ENCODE measurements around the gene TMEM72. TPM values are rescaled to one million over a fixed set of nuclear protein-coding genes. Genes with fewer than 3 reads are reported as not detected.

TMEM72 gene
- total RNA-seq, 1 donor from 2014 or later: not detected

DNA sequence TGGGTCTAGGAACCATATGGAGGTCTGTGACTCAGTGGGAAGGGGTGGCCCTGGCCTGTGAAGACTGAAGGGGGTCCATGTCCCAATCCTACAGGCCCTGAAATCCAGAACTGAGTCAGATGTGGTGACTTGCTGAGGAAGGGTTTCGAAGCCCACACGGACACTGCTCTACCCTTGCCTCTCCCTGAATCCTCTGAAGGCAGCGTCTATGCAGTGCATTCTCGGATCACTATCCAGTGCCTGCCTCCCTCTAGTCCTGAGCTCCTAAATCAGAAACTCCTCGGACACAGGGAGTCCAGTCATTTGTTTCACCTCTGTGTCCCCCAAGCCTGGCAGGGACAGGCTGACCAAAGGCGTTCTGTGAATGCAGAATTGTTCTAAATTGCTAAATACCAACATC, 25.4 kb upstream of the TMEM72 start:
- Histone ChIP-seq H3K4me3 (no peak overlapping the region), H3K79me2 (ENCODE audit: low read depth) (no peaks in the 10 kb centered on the region), H3K9me3 (ENCODE audit: low read depth) (no peaks in the 10 kb centered on the region), H3F3A (ENCODE audit: low read depth) (no peaks in the 10 kb centered on the region), H2AFZ (replicated peaks) (no peak overlapping the region), H3K4me1 (no peaks in the 10 kb centered on the region), H3K9ac (no peak overlapping the region), H4K20me1 (ENCODE audit: low read depth) (no peaks in the 10 kb centered on the region), H3K27me3 (no peaks in the 10 kb centered on the region), H3K4me2 (no peak overlapping the region), H3K27ac (no peak overlapping the region), H3K36me3 (no peaks in the 10 kb centered on the region)
- no peaks in the 10 kb centered on the region for H3K9me3 Mint-ChIP-seq
- peaks cover 11% of the 10 kb centered on the region for H3K4me1 Mint-ChIP-seq
- H3K4me3 Mint-ChIP-seq: no peak overlapping the region
- TF ChIP-seq, protein P1, sequence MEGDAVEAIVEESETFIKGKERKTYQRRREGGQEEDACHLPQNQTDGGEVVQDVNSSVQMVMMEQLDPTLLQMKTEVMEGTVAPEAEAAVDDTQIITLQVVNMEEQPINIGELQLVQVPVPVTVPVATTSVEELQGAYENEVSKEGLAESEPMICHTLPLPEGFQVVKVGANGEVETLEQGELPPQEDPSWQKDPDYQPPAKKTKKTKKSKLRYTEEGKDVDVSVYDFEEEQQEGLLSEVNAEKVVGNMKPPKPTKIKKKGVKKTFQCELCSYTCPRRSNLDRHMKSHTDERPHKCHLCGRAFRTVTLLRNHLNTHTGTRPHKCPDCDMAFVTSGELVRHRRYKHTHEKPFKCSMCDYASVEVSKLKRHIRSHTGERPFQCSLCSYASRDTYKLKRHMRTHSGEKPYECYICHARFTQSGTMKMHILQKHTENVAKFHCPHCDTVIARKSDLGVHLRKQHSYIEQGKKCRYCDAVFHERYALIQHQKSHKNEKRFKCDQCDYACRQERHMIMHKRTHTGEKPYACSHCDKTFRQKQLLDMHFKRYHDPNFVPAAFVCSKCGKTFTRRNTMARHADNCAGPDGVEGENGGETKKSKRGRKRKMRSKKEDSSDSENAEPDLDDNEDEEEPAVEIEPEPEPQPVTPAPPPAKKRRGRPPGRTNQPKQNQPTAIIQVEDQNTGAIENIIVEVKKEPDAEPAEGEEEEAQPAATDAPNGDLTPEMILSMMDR (IDR thresholded peaks at IDR 0.05): no peak
- TF ChIP-seq EZH2phosphoT487 (IDR thresholded peaks at IDR 0.05) (no peak), EZH2 (IDR thresholded peaks at IDR 0.05) (no peak)
- no peak for DNase-seq (ENCODE audit: low spot score)
- no peak overlapping the region for H3K27ac Mint-ChIP-seq
- H3K36me3 Mint-ChIP-seq: no peaks in the 10 kb centered on the region
- H3K27me3 Mint-ChIP-seq (ENCODE audit: insufficient read depth, low read depth): peaks cover 6% of the 10 kb centered on the region

DNA sequence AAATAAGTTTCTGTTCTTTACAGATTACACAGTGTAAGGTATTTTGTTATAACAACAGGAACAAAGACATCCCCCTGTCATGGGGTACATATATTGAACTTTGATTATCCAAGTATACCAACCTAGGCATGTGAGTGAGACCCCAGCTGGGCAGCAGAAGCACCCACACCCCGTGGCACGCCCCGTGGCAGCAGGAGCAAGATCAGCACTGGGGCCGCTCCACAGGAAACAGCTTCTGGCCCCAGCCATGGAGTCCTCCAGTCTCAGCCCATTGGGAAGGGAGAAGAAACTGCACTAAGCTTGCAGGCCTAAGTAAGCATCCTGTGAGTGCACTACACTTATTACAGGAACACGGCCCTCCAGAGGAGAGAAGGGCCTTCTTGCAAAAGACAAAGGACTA, 24.2 kb upstream of the TMEM72 start:
- H3K4me3 ChIP-seq: no peak overlapping the region
- H3K4me1 ChIP-seq: no peaks in the 10 kb centered on the region
- no peaks in the 10 kb centered on the region for H3K27me3 ChIP-seq
- H3K4me2 ChIP-seq: no peak overlapping the region
- no peaks in the 10 kb centered on the region for H3K79me2 ChIP-seq (ENCODE audit: low read depth)
- H3K27ac ChIP-seq: no peak overlapping the region
- Mint-ChIP-seq H3K36me3 (no peaks in the 10 kb centered on the region), H3K9me3 (no peaks in the 10 kb centered on the region), H3K4me1 (peaks cover 11% of the 10 kb centered on the region), H3K27ac (no peak overlapping the region), H3K27me3 (ENCODE audit: insufficient read depth, low read depth) (peaks cover 4% of the 10 kb centered on the region), H3K4me3 (no peak overlapping the region)
- TF ChIP-seq EZH2 (IDR thresholded peaks at IDR 0.05) (no peak), EZH2phosphoT487 (IDR thresholded peaks at IDR 0.05) (no peak)
- TF ChIP-seq, protein P1 (IDR thresholded peaks at IDR 0.05): no peak
- H3F3A ChIP-seq (ENCODE audit: low read depth): no peaks in the 10 kb centered on the region
- H4K20me1 ChIP-seq (ENCODE audit: low read depth): no peaks in the 10 kb centered on the region
- no peaks in the 10 kb centered on the region for H3K9me3 ChIP-seq (ENCODE audit: low read depth)
- no peaks in the 10 kb centered on the region for H3K36me3 ChIP-seq
- H2AFZ ChIP-seq (replicated peaks): no peak overlapping the region
- no peak for DNase-seq (ENCODE audit: low spot score)
- H3K9ac ChIP-seq: no peak overlapping the region

DNA sequence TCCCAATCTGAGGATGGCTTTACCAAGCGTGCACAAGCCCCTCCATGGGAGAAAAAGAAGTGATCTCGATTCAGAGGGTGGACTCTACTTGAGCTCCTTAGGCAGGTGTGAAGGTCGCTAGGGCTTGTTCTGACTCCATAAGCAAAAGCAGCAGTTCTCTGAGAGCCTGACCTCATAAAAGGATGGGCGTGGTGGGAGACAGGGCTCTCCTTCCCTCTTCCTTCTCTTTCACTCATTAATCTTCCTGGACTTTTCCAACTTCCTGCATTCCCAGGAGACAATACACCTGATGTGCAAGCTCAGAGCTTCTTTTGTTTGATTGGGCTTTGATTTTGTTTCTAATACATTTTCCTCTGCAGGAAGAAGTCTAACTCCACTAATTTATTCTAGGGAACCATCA, 22.3 kb upstream of the TMEM72 start:
- no peak overlapping the region for H2AFZ ChIP-seq (replicated peaks)
- no peak overlapping the region for H3K4me2 ChIP-seq
- Mint-ChIP-seq H3K36me3 (no peaks in the 10 kb centered on the region), H3K27ac (no peak overlapping the region), H3K4me1 (peaks cover 9% of the 10 kb centered on the region), H3K27me3 (ENCODE audit: insufficient read depth, low read depth) (peaks cover 2% of the 10 kb centered on the region), H3K9me3 (no peaks in the 10 kb centered on the region), H3K4me3 (no peak overlapping the region)
- TF ChIP-seq, protein P1 (IDR thresholded peaks at IDR 0.05): no peak
- TF ChIP-seq EZH2phosphoT487 (IDR thresholded peaks at IDR 0.05) (no peak), EZH2 (IDR thresholded peaks at IDR 0.05) (no peak)
- H3K27ac ChIP-seq: no peak overlapping the region
- no peaks in the 10 kb centered on the region for H3F3A ChIP-seq (ENCODE audit: low read depth)
- no peak for DNase-seq (ENCODE audit: low spot score)
- no peaks in the 10 kb centered on the region for H4K20me1 ChIP-seq (ENCODE audit: low read depth)
- no peaks in the 10 kb centered on the region for H3K9me3 ChIP-seq (ENCODE audit: low read depth)
- no peaks in the 10 kb centered on the region for H3K79me2 ChIP-seq (ENCODE audit: low read depth)
- H3K4me3 ChIP-seq: no peak overlapping the region
- no peaks in the 10 kb centered on the region for H3K4me1 ChIP-seq
- H3K9ac ChIP-seq: no peak overlapping the region
- no peaks in the 10 kb centered on the region for H3K36me3 ChIP-seq
- H3K27me3 ChIP-seq: no peaks in the 10 kb centered on the region
